ENCODE results near the gene CYP2C18. TPM values are rescaled to one million over a fixed set of nuclear protein-coding genes. Genes with fewer than 3 reads are reported as not detected.
"Not testable (repeated sequence)": the region's sequence is repeated elsewhere in the genome, so short reads cannot be mapped to it uniquely, and the experiment has no call there.

Gene CYP2C18
- total RNA-seq (not detected), polyA plus RNA-seq (not detected)
- long read RNA-seq, donor 1 = 0 reads
- long read RNA-seq, donor 2 = 0 reads
- long read RNA-seq, donor 3 = 0 reads
- long read RNA-seq, donor 4 = 0 reads

- WGBS = 83% methylated on average over 10 of the region's 10 CpGs
- intact Hi-C loops (cut with DNase I) = no loop called here
These were observed at the start of gene CYP2C18 for GRCh38 chr10:94683214-94684054. CYP2C18 (plus strand) TSS chr10:94683729; CDS start chr10:94683820, 91 bp downstream.

GRCh38 chr10:94638097-94638496 is 45.4 kb upstream of the CYP2C18 start:
- H3K9me3 ChIP-seq (ENCODE audit: control insufficient read depth, low read length); H3K4me3 ChIP-seq (ENCODE audit: low read length); H3K4me1 ChIP-seq (ENCODE audit: control insufficient read depth, insufficient read depth, low read length); H3K27me3 ChIP-seq (ENCODE audit: control insufficient read depth, insufficient read depth); H3K27ac ChIP-seq (ENCODE audit: low read length); DNase-seq; ATAC-seq; intact Hi-C loops (cut with DNase I): not testable (repeated sequence)
- WGBS = 98% methylated on average over 4 of the region's 4 CpGs

More at GRCh38 chr10:94683214-94684054, at the start of gene CYP2C18:
- H3K9me3 ChIP-seq (ENCODE audit: control insufficient read depth, low read length) = no peaks in the 10 kb centered on the region
- no peaks in the 10 kb centered on the region for H3K27me3 ChIP-seq (ENCODE audit: control insufficient read depth, insufficient read depth)
- H3K4me1 ChIP-seq (ENCODE audit: control insufficient read depth, insufficient read depth, low read length) = no peaks in the 10 kb centered on the region
- no peak for DNase-seq
- ATAC-seq = no peak
- H3K4me3 ChIP-seq (ENCODE audit: low read length) = no peak within 1 kb of the TSS
- no peak within 1 kb of the TSS for H3K27ac ChIP-seq (ENCODE audit: low read length)

- intact Hi-C loops (cut with DNase I) = no loop called here
- H3K27ac ChIP-seq (ENCODE audit: low read length) = no peak overlapping the region
- H3K4me3 ChIP-seq (ENCODE audit: low read length) = no peak overlapping the region
- DNase-seq (no peak), ATAC-seq (no peak)
- no peaks in the 10 kb centered on the region for H3K4me1 ChIP-seq (ENCODE audit: control insufficient read depth, insufficient read depth, low read length)
- no peaks in the 10 kb centered on the region for H3K27me3 ChIP-seq (ENCODE audit: control insufficient read depth, insufficient read depth)
- WGBS = 92% methylated on average over 8 of the region's 8 CpGs
- no peaks in the 10 kb centered on the region for H3K9me3 ChIP-seq (ENCODE audit: control insufficient read depth, low read length)
These were observed 43.6 kb upstream of the CYP2C18 start for GRCh38 chr10:94639902-94640301.

DNA sequence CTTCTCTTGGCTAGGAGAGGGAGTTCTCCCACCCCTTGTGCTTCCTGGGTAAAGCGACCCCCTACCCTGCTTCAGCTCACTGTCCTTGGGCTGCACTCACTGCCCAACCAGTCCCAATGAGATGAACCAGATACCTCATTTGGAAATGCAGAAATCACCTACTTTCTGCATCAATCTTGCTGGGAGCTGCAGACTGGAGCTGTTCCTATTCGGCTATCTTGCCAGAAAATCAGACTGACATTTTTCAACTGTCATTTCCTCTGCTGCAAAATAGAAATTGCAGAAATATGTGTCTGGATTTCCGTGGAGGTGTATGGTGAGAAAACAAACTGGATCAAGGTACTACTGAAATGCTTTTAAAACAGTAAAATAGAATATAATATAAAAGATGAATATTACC is 43.0 kb upstream of the CYP2C18 start:
- no peaks in the 10 kb centered on the region for H3K27me3 ChIP-seq (ENCODE audit: control insufficient read depth, insufficient read depth)
- H3K27ac ChIP-seq (ENCODE audit: low read length) = no peak overlapping the region
- no peak overlapping the region for H3K4me3 ChIP-seq (ENCODE audit: low read length)
- WGBS = 64% methylated on average over 3 of the region's 3 CpGs
- H3K4me1 ChIP-seq (ENCODE audit: control insufficient read depth, insufficient read depth, low read length) = no peaks in the 10 kb centered on the region
- DNase-seq = no peak
- ATAC-seq = no peak
- intact Hi-C loops (cut with DNase I) = no loop called here
- no peaks in the 10 kb centered on the region for H3K9me3 ChIP-seq (ENCODE audit: control insufficient read depth, low read length)

- ATAC-seq (no peak), DNase-seq (no peak)
- intact Hi-C loops (cut with DNase I) = no loop called here
- Histone ChIP-seq H3K27me3 (ENCODE audit: control insufficient read depth, insufficient read depth) (no peaks in the 10 kb centered on the region), H3K4me1 (ENCODE audit: control insufficient read depth, insufficient read depth, low read length) (no peaks in the 10 kb centered on the region), H3K27ac (ENCODE audit: low read length) (no peak overlapping the region), H3K9me3 (ENCODE audit: control insufficient read depth, low read length) (no peaks in the 10 kb centered on the region), H3K4me3 (ENCODE audit: low read length) (no peak overlapping the region)
- WGBS = 84% methylated on average over 4 of the region's 4 CpGs
These were observed 42.0 kb upstream of the CYP2C18 start for GRCh38 chr10:94641480-94641879.

DNA sequence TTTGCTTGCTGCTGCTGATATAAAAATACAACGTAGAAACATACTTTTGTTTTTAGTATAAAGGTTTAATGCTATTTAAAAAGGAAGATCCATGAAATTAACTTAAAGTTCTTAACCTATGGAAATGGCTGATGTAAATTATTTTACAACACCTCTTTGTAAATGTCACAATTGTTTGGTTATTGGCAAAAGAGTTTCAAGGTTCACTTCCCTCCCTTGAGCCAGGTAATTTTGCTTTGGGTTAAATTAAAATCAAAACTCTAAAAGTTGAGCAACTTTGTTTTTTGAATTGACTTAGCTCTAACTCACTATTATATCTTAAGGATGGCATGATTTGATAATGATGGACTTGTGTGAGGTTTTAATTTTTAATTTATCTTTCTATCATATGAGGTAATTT is 39.2 kb upstream of the CYP2C18 start:
- 91% methylated on average over 1 of the region's 1 CpG for WGBS
- Histone ChIP-seq H3K4me1 (ENCODE audit: control insufficient read depth, insufficient read depth, low read length) (no peaks in the 10 kb centered on the region), H3K27me3 (ENCODE audit: control insufficient read depth, insufficient read depth) (no peaks in the 10 kb centered on the region), H3K4me3 (ENCODE audit: low read length) (no peak overlapping the region), H3K27ac (ENCODE audit: low read length) (no peak overlapping the region), H3K9me3 (ENCODE audit: control insufficient read depth, low read length) (no peaks in the 10 kb centered on the region)
- intact Hi-C loops (cut with DNase I) = no loop called here
- DNase-seq = no peak
- no peak for ATAC-seq

GRCh38 chr10:94645285-94645684 is 38.2 kb upstream of the CYP2C18 start:
- ATAC-seq (no peak), DNase-seq (no peak)
- Histone ChIP-seq H3K4me1 (ENCODE audit: control insufficient read depth, insufficient read depth, low read length) (no peaks in the 10 kb centered on the region), H3K4me3 (ENCODE audit: low read length) (no peak overlapping the region), H3K27ac (ENCODE audit: low read length) (no peak overlapping the region), H3K27me3 (ENCODE audit: control insufficient read depth, insufficient read depth) (no peaks in the 10 kb centered on the region), H3K9me3 (ENCODE audit: control insufficient read depth, low read length) (no peaks in the 10 kb centered on the region)
- 45% methylated on average over 2 of the region's 2 CpGs for WGBS
- intact Hi-C loops (cut with DNase I) = no loop called here

DNA sequence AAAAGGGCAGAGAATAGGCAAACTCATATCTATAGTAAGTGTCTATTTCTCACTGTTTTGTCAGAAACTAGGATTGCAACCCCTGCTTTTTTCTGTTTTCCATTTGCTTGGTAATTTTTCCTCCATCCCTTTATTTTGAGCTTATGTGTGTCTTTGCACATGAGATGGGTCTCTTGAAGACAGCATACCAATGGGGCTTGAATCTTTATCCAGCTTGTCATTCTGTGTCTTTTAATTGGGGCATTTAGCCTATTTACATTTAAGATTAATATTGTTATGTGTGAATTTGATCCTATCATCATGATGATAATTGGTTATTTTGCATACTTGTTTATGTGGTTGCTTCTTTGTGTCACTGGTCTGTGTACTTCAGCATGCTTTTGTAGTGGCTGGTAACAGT is 28.3 kb upstream of the CYP2C18 start:
- ATAC-seq; H3K27ac ChIP-seq (ENCODE audit: low read length); H3K27me3 ChIP-seq (ENCODE audit: control insufficient read depth, insufficient read depth); DNase-seq; intact Hi-C loops (cut with DNase I); H3K9me3 ChIP-seq (ENCODE audit: control insufficient read depth, low read length); H3K4me3 ChIP-seq (ENCODE audit: low read length); H3K4me1 ChIP-seq (ENCODE audit: control insufficient read depth, insufficient read depth, low read length): not testable (repeated sequence)

DNA sequence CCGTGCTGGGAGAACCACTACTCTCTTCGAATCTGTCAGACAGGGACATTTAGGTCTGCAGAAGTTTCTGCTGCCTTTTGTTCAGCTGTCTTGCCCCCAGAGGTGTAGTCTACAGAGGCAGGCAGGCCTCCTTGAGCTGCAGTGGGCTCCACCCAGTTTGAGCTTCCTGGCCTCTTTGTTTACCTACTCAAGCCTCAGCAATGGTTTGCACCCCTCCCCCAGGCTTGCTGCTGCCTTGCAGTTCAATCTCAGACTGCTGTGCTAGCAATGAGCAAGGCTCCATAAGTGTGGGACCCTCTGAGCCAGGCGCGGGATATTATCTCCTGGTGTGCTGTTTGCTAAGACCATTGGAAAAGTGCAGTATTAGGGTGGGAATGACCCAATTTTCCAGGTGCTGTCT is 20.5 kb upstream of the CYP2C18 start:
- H3K27me3 ChIP-seq (ENCODE audit: control insufficient read depth, insufficient read depth); H3K9me3 ChIP-seq (ENCODE audit: control insufficient read depth, low read length); H3K4me1 ChIP-seq (ENCODE audit: control insufficient read depth, insufficient read depth, low read length); intact Hi-C loops (cut with DNase I); DNase-seq; ATAC-seq; H3K4me3 ChIP-seq (ENCODE audit: low read length); H3K27ac ChIP-seq (ENCODE audit: low read length): not testable (repeated sequence)
- WGBS = 84% methylated on average over 4 of the region's 4 CpGs

DNA sequence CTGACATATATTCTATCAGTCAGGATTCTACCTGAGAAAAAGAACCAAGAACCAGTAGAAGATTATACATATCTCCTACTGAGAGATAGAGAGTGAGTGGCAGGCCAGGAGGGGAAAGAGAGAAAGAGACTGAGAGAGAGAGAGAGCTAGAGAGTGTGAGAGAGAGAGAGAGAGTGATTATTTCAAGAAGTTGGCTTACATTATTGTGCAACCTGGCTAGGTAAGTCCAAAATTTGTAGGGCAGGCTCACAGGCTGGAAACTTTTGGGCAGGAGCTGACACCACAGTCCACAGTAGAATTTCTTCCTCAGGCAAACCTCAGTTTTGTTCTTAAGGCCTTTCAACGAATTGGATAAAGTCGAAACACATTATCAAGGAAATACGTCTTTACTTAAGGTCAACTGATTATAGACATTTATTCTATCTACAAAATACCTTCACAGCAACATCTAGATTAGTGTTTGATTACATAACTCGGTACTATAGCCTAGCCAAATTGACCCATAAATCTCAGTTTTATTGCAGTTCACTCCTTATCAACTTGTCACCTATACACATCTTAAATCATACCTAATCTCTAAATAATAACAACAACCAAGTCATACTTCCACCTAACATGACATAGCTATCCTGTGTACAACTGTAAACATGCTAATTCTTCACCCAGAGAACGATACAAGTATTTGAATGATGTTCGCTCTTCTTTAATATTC is 17.0 kb upstream of the CYP2C18 start:
- Histone ChIP-seq H3K4me3 (ENCODE audit: low read length) (no peak overlapping the region), H3K4me1 (ENCODE audit: control insufficient read depth, insufficient read depth, low read length) (no peaks in the 10 kb centered on the region), H3K27me3 (ENCODE audit: control insufficient read depth, insufficient read depth) (no peaks in the 10 kb centered on the region), H3K27ac (ENCODE audit: low read length) (no peak overlapping the region), H3K9me3 (ENCODE audit: control insufficient read depth, low read length) (no peaks in the 10 kb centered on the region)
- intact Hi-C loops (cut with DNase I) = no loop called here
- DNase-seq (no peak), ATAC-seq (no peak)
- WGBS = 78% methylated on average over 6 of the region's 6 CpGs

DNA sequence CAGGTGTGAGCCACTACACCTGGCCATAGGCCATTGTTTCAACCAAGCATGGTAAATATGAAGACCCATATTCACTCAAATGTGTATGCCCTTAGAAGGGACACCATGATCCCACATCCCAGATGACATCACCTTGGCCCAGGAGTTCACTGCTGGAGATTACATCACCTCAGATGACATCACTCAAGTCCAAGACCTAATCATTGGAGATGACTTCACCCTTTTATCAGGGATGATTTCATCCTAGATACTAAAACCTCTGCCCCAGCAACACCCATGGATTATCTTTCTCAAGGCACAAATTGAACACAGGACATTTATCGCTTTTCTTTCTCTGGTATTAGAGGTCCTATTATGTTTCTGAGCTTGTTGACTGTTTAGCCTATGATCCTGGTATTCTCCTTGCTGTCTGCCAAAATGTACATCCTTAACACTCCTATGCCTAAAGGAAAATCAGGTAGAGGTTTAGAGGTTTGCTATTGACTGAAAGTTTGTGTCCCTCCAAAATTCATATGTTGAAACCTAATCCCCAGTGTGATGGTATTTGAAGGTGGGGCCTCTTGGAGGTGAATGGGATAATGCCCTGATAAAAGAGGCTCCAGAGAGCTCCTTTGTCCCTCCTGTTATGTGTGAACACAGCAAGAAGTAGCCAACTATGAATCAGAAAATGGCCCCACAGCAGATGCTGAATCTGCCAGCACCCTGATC is 9.8 kb upstream of the CYP2C18 start:
- DNase-seq = no peak
- Histone ChIP-seq H3K9me3 (ENCODE audit: control insufficient read depth, low read length) (no peaks in the 10 kb centered on the region), H3K27me3 (ENCODE audit: control insufficient read depth, insufficient read depth) (no peaks in the 10 kb centered on the region), H3K4me1 (ENCODE audit: control insufficient read depth, insufficient read depth, low read length) (no peaks in the 10 kb centered on the region), H3K27ac (ENCODE audit: low read length) (no peak overlapping the region), H3K4me3 (ENCODE audit: low read length) (no peak overlapping the region)
- no peak for ATAC-seq
- intact Hi-C loops (cut with DNase I) = no loop called here
- 97% methylated on average over 1 of the region's 1 CpG for WGBS

Data from right cardiac atrium (tissue), 5 donors.